GM12878 (cell line): ENCODE measurements around the gene SLC11A2. TPM values are rescaled to one million over a fixed set of nuclear protein-coding genes. Genes with fewer than 3 reads are reported as not detected.

ENCODE experiments used
- ATAC-seq: fragments of 200-7000 bp; cut with Tn5 transposase; 3 replicates; pipeline ENCODE4 v1.9.1; 2020; ENCODE audit warnings: mild to moderate bottlenecking, moderate library complexity
- BruUV-seq: library from RNA; stranded (reverse); fragments of 400-500 nt; replicated peaks from 2 replicates; lab custom pipeline; 2021; lab: Mats Ljungman, UMichigan
- CTCF ChIA-PET: fragments of 300-600 bp; sonication (Branson Sonifier 250); formaldehyde crosslinking; extraction: SDS; loops from one replicate; lab custom pipeline; 2021; ENCODE audit warnings: inconsistent platforms; lab: Yijun Ruan, JAX
- POLR2A ChIA-PET: fragments of 350-600 bp; formaldehyde crosslinking; extraction: SDS; loops from one replicate; lab custom pipeline; 2021; ENCODE audit warnings: inconsistent platforms; lab: Charles Lee
- RAD21 ChIA-PET: fragments of 300-600 bp; sonication (Branson Sonifier 250); formaldehyde crosslinking; loops from one replicate; lab custom pipeline; 2023; ENCODE audit warnings: antibody characterized with exemption; ENCODE audit not compliant: unreplicated experiment; lab: Charles Lee
- SMC1A ChIA-PET: fragments of 300-600 bp; sonication (Branson Sonifier 250); formaldehyde crosslinking; loops from one replicate; lab custom pipeline; 2023; ENCODE audit not compliant: unreplicated experiment, uncharacterized antibody; lab: Charles Lee
- DNase-seq: peaks from one replicate; pipeline ENCODE4 v3.0.0-alpha.2; 2011; ENCODE audit warnings: low read depth, low spot score
- FAIRE-seq: peaks from 3 replicates; lab custom pipeline; 2011; peaks lifted over from hg19 to GRCh38; lab: Jason Lieb, UNC
- H2AFZ ChIP-seq: 2 replicates; pipeline ENCODE4 v1.6.0; 2011; ENCODE audit warnings: low read depth, low read length, control low read depth; ENCODE audit not compliant: control insufficient read depth
- H3K27ac ChIP-seq: 2 replicates; pipeline ENCODE4 v1.5.1; 2011; ENCODE audit warnings: control low read depth; ENCODE audit not compliant: control insufficient read depth, insufficient read depth
- H3K27me3 ChIP-seq, 2 experiments: replicated peaks in 1 of 2; 2 replicates each; pipeline versions ENCODE4 v1.6.0 to v1.6.1; 2011; ENCODE audit warnings: low read length in 1 of 2; ENCODE audit not compliant: control insufficient read depth in 2 of 2, insufficient read depth in 2 of 2
- H3K36me3 ChIP-seq, 2 experiments: 2 replicates each; pipeline ENCODE4 v1.5.1; 2011; ENCODE audit warnings: low read length in 1 of 2; ENCODE audit not compliant: control insufficient read depth in 2 of 2, insufficient read depth in 2 of 2
- H3K4me1 ChIP-seq: 2 replicates; pipeline ENCODE4 v1.6.1; 2011; ENCODE audit warnings: mild to moderate bottlenecking, low read length, moderate library complexity, mixed read lengths; ENCODE audit not compliant: control insufficient read depth, insufficient read depth
- H3K4me2 ChIP-seq: 2 replicates; pipeline ENCODE4 v1.6.0; 2011; ENCODE audit warnings: control low read depth; ENCODE audit not compliant: control insufficient read depth, insufficient read depth
- H3K4me3 ChIP-seq: fragments of 200-600 bp; sonication (generic); 2 replicates; pipeline ENCODE4 v1.5.1; 2016
- H3K79me2 ChIP-seq: 2 replicates; pipeline ENCODE4 v1.6.0; 2011; ENCODE audit warnings: low read length; ENCODE audit not compliant: control insufficient read depth, insufficient read depth
- H3K9ac ChIP-seq: 2 replicates; pipeline ENCODE4 v1.8.0; 2011; ENCODE audit warnings: low read length, control low read depth, mixed read lengths; ENCODE audit not compliant: control insufficient read depth, insufficient read depth
- H3K9me3 ChIP-seq: replicated peaks from 3 replicates; pipeline ENCODE4 v1.5.1; 2011; ENCODE audit warnings: mild to moderate bottlenecking, low read length; ENCODE audit not compliant: control insufficient read depth, insufficient read depth
- H4K20me1 ChIP-seq: 2 replicates; pipeline ENCODE4 v1.6.0; 2011; ENCODE audit not compliant: control insufficient read depth, insufficient read depth
- ATF2 ChIP-seq: IDR thresholded peaks from 2 replicates; pipeline ENCODE4 v1.6.1; 2012; ENCODE audit warnings: low read length, inconsistent platforms
- CHD2 ChIP-seq: IDR thresholded peaks from 2 replicates; pipeline ENCODE4 v1.6.1; 2011; ENCODE audit warnings: low read depth, low read length, improper control_type of control experiment, borderline replicate concordance
- CREM ChIP-seq: IDR thresholded peaks from 2 replicates; pipeline ENCODE4 v1.6.1; 2014; ENCODE audit warnings: antibody characterized with exemption, low read depth
- GATAD2B ChIP-seq: fragments of 450-650 bp; conservative IDR thresholded peaks from 2 replicates; pipeline ENCODE4 v1.6.1; 2017; ENCODE audit warnings: low read depth, mild to moderate bottlenecking, moderate library complexity
- HCFC1 ChIP-seq: fragments of 150-350 bp; IDR thresholded peaks from 2 replicates; pipeline ENCODE4 v1.6.1; 2014; ENCODE audit warnings: low read length
- IKZF1 ChIP-seq: fragments of 450-650 bp; conservative IDR thresholded peaks from 2 replicates; pipeline ENCODE4 v1.6.1; 2017; ENCODE audit warnings: antibody characterized with exemption, mild to moderate bottlenecking
- IKZF2 ChIP-seq, 2 experiments: fragments of 450-650 bp; IDR thresholded peaks; 2 replicates each; pipeline ENCODE4 v1.6.1; 2017; ENCODE audit warnings: mild to moderate bottlenecking in 2 of 2, moderate library complexity in 2 of 2
- JUND ChIP-seq: IDR thresholded peaks from 2 replicates; pipeline ENCODE4 v1.6.1; 2012; ENCODE audit warnings: low read depth, mild to moderate bottlenecking, low read length, improper control_type of control experiment, moderate library complexity
- MEF2B ChIP-seq: fragments of 450-650 bp; IDR thresholded peaks from 2 replicates; pipeline ENCODE4 v1.6.1; 2018; ENCODE audit warnings: mild to moderate bottlenecking, moderate library complexity; ENCODE audit not compliant: partially characterized antibody, poor library complexity, severe bottlenecking
- NFYA ChIP-seq: IDR thresholded peaks from 2 replicates; pipeline ENCODE4 v1.6.1; 2011; ENCODE audit warnings: low read depth, mild to moderate bottlenecking, low read length, improper control_type of control experiment, borderline replicate concordance
- POU2F2 ChIP-seq: IDR thresholded peaks from 3 replicates; pipeline ENCODE4 v1.6.1; 2011; ENCODE audit warnings: low read depth, mild to moderate bottlenecking, low read length, borderline replicate concordance
- RAD21 ChIP-seq: IDR thresholded peaks from 2 replicates; pipeline ENCODE4 v1.6.1; 2011; ENCODE audit warnings: mild to moderate bottlenecking, low read depth, low read length, moderate library complexity; ENCODE audit not compliant: insufficient read depth
- SMAD5 ChIP-seq: IDR thresholded peaks from 2 replicates; pipeline ENCODE4 v1.6.1; 2016; ENCODE audit warnings: antibody characterized with exemption, low read depth
- SPI1 ChIP-seq: IDR thresholded peaks from 2 replicates; pipeline ENCODE4 v1.6.1; 2011; ENCODE audit warnings: low read depth, mild to moderate bottlenecking, low read length, moderate library complexity, borderline replicate concordance; ENCODE audit not compliant: insufficient read depth
- TAF1 ChIP-seq: IDR thresholded peaks from 2 replicates; pipeline ENCODE4 v1.6.1; 2011; ENCODE audit warnings: mild to moderate bottlenecking, low read depth, low read length, borderline replicate concordance
- TARDBP ChIP-seq: IDR thresholded peaks from 2 replicates; pipeline ENCODE4 v1.6.1; 2016; ENCODE audit warnings: borderline replicate concordance
- TCF12 ChIP-seq: IDR thresholded peaks from 2 replicates; pipeline ENCODE4 v1.6.1; 2011; ENCODE audit warnings: low read depth, mild to moderate bottlenecking, low read length
- ZNF217 ChIP-seq: fragments of 450-650 bp; IDR thresholded peaks from 2 replicates; pipeline ENCODE4 v1.6.1; 2017; ENCODE audit warnings: antibody characterized with exemption, mild to moderate bottlenecking
- ZNF622 ChIP-seq: fragments of 450-650 bp; IDR thresholded peaks from 2 replicates; pipeline ENCODE4 v1.6.1; 2017; ENCODE audit warnings: mild to moderate bottlenecking, inconsistent platforms
- WGBS: methylation state at CpG from one replicate; pipeline ENCODE4 v1.1.6; 2016; ENCODE audit warnings: low lambda C conversion rate; ENCODE audit not compliant: insufficient replicate concordance, insufficient coverage; ENCODE audit errors: missing lambda C conversion rate; 5-methylcytosine and 5-hydroxymethylcytosine counted together
- in situ Hi-C: fragments of 300-500 bp; cut with MboI; formaldehyde crosslinking; loops from 9 replicates; pipeline ENCODE4 v1.14.3; 2018; ENCODE audit warnings: mixed read lengths
- intact Hi-C: fragments of 100-400 bp; cut with micrococcal nuclease; formaldehyde crosslinking; loops from one replicate; pipeline ENCODE4 v1.14.2; 2022; ENCODE audit not compliant: unreplicated experiment
- polyA plus RNA-seq, 11 experiments: library from polyadenylated mRNA; depleted of rRNA in 4 of 11; unstranded in 6 of 11; stranded (reverse) in 5 of 11; fragments of >200 nt; fragmentation: Nextera tagmentation in 4 of 11; fragmentation: Illumina TruSeq in 1 of 11; extraction: Ambion mirVana in 4 of 11; extraction: Trizol in 1 of 11; gene quantifications; 1 replicate in 1 of 11; 2 replicates in 10 of 11; pipeline versions ENCODE4 v1.2.1 to v1.2.3, GENCODE V29; 2011 to 2016; ENCODE audit warnings: inconsistent platforms in 2 of 11, missing spikeins in 2 of 11, low read depth in 1 of 11
- total RNA-seq, 4 experiments: library from RNA; depleted of rRNA in 3 of 4; stranded (reverse); fragments of >200 nt in 3 of 4; fragmentation: Illumina TruSeq in 1 of 4; extraction: Trizol in 1 of 4; gene quantifications; 2 replicates each; pipeline versions ENCODE4 v1.2.1 to v1.2.3, GENCODE V29; 2013 to 2021
- TF ChIP-seq, protein P1 (sequence below): IDR thresholded peaks from 2 replicates; pipeline ENCODE4 v1.6.1; 2011; ENCODE audit warnings: mild to moderate bottlenecking, low read depth, low read length, moderate library complexity; ENCODE audit not compliant: insufficient replicate concordance

SLC11A2 gene
- total and polyA plus RNA-seq, 10 of the 15 experiments (the other 5 are each of a cell fraction or from before 2014, with no cell fraction given): 6.2 to 29.4 (median 15.6) TPM

DNA sequence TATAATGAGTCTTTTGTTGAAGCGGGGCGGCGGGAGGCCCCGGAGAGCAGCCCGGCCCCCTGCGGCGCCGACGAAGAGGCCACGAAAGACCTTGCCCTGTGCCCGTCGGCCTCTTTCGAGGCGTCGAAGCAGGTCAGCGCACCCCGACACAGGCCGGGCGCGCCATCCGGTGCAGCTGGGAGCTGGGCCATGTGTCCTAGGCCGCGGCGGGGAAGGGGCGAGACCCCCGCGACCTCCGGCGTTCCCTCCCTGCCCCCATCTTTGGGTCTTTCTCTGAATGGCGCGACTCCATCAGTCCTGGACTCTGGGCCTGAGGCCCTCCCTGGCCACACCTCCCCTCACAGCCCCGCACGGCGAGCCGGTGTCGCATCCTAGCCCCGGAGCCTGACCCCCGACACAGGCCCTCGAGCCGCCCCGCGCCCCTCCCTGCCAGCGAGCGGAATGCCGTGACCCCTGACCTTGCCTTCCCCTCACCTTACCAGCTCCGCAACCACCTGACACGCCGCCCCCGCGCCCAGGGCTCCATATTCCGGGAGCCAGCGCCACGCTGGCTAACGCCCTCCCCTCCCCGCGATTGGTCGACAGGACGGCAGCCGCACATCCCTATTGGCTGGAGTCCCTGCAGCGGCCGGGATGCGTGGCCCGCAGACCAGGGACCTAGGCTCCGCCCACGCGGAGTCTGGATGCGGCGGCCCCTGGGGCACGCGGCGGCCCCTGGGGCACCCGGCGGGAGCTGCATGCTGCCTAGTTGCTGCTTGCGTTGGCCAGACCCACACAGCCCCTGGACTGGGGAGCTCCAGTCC, at the start of gene SLC11A2 (continued):
- TF ChIP-seq GATAD2B (peak; percentile 80), IKZF1 (peak; percentile 87), CREM (0 out of 2 replicates have a peak, but pooled peaks have one; percentile 35), TARDBP (no peak), NFYA (no peak; the same call in 1 of the 2 replicates), TAF1 (peak; percentile 17; the same call in 1 of the 2 replicates), MEF2B (peak; percentile 31), JUND (no peak), ZNF622 (no peak), CHD2 (peak; percentile 81), TCF12 (no peak)

DNA sequence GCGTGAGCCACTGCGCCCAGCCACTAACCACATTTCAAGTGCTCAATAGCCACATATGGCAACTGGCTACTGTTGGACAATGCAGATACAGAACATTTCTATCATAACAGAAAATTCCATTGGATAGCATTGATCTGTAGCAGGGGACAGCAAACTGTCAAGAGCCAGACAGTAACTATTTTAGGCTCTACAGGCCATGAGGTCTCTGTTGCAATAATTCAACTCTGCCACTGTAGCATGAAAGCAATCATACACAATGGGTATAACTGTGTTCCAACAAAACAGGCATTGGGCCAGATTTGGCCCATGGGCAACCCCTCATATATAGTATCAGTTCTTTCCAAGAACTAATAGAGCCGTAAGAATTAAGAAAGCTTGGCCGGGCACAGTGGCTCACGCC, 49.2 kb upstream of the SLC11A2 start:
- POLR2A ChIA-PET: no interaction called here

More for the DNA sequence above, 49.2 kb upstream of the SLC11A2 start:
- Histone ChIP-seq H3K4me2 (no peak overlapping the region), H4K20me1 (no peaks in the 10 kb centered on the region), H2AFZ (no peak overlapping the region), H3K27me3 (no peaks in the 10 kb centered on the region), H3K9me3 (no peaks in the 10 kb centered on the region), H3K27ac (no peak overlapping the region), H3K4me1 (no peaks in the 10 kb centered on the region), H3K9ac (no peak overlapping the region), H3K79me2 (no peaks in the 10 kb centered on the region), H3K4me3 (no peak overlapping the region), H3K36me3 (peaks cover 0 to 2% of the 10 kb centered on the region in 2 experiments; a peak in 1 of 4 replicates)
- 97% methylated on average over 5 of the region's 5 CpGs for WGBS
- in situ Hi-C loops (no loop called here), intact Hi-C loops (no loop called here)
- RAD21 ChIA-PET: interaction anchor here (1.6 kb wide), 1 partner anchor 10 kb away, joined by 3 read pairs; no protein-coding TSS in a partner anchor
- no peak for FAIRE-seq
- no peak for ATAC-seq
- TF ChIP-seq, protein P1, sequence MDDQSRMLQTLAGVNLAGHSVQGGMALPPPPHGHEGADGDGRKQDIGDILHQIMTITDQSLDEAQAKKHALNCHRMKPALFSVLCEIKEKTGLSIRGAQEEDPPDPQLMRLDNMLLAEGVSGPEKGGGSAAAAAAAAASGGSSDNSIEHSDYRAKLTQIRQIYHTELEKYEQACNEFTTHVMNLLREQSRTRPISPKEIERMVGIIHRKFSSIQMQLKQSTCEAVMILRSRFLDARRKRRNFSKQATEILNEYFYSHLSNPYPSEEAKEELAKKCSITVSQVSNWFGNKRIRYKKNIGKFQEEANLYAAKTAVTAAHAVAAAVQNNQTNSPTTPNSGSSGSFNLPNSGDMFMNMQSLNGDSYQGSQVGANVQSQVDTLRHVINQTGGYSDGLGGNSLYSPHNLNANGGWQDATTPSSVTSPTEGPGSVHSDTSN: no peak
- TF ChIP-seq CHD2 (no peak), SPI1 (no peak), SMAD5 (no peak), RAD21 (no peak), ATF2 (no peak), IKZF2 (IDR thresholded peaks at IDR 0.05) (no peak), HCFC1 (no peak), IKZF1 (no peak), POU2F2 (no peak), ZNF217 (no peak)
- no TSS peak for BruUV-seq
- SMC1A ChIA-PET: interaction anchor here (1.0 to 1.1 kb wide), 4 partner anchors 16 to 298 kb away, joined by 3 to 4 read pairs (median 4); no protein-coding TSS in a partner anchor
- DNase-seq: no peak
- CTCF ChIA-PET: interaction anchor here (1.0 to 1.2 kb wide), 2 partner anchors 250 to 266 kb away, joined by 3 read pairs; no protein-coding TSS in a partner anchor
